ENCODE measurements around the gene SZRD1.
A peak's percentile ranks its signal among the peaks of the same experiment; 100 is the strongest.

The SZRD1 gene

DNA sequence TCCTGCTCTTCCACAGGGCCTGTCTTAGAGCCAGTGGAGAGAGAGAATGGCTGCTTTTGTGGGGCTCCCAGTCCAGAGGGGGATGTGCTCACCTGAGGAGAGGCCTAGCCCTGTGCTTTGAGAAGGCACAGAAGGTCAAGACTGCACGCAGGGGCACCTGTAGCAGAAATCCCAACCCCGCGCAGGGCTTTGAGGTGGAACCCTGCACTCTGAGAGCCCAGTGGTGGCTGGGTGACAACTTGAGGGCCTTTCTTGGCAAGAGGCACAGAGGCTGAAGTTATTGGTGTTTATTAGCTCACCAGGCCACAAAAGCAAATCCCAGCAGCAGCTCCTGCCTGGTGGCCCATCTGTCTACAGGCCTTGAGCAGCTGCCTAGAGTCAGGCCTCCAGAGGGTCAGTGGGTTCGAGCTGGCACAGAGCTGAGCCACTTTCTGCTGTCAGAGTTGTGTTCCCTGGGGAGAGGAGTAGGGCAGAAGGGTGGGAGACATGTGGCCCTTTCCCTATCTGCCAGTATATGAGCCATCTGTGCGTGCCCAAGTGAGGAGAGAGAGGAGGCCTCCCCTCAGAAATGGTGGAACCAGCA lies 31.4 kb downstream of the SZRD1 start:
- no peak for DNase-seq

DNA sequence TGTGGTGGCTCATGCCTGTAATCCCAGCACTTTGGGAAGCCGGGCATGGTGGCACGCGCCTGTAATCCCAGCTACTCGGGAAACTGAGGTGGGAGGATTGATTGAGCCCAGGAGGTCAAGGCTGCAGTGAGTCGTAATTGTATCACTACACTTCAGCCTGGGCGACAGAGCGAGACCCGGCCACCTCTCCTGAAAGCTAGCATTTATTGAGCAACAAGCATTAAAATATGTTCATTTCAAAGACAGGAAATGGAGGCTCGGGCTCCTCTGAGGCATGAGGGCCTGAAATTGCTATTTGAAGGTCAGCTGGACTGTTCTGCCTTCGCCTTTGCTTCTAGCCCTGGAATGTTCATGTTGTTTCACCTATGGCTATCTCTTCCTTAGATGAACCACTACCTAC lies 35.7 kb downstream of the SZRD1 start:
- DNase-seq = no peak

DNA sequence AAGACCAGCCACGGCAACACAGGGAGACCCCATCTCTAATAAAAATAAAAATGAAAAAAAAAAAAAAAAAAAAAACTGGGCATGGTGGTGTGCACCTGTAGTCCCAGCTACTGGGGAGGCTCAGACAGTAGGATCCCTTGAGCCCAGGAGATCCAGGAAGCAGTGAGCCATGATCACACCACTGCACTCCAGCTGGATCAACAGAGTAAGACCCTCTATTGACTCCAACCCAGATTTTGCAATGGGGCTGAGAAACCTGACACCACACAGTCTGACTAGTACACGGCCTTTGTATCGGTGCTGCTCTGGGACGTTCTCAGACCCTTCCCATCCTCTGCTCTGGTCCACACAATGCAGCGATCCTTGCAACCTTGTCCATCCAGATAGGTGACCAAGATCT lies 38.4 kb downstream of the SZRD1 start:
- DNase-seq = no peak

GRCh38 chr1:16406868-16407267 lies 39.8 kb downstream of the SZRD1 start:
- no peak for DNase-seq

DNA sequence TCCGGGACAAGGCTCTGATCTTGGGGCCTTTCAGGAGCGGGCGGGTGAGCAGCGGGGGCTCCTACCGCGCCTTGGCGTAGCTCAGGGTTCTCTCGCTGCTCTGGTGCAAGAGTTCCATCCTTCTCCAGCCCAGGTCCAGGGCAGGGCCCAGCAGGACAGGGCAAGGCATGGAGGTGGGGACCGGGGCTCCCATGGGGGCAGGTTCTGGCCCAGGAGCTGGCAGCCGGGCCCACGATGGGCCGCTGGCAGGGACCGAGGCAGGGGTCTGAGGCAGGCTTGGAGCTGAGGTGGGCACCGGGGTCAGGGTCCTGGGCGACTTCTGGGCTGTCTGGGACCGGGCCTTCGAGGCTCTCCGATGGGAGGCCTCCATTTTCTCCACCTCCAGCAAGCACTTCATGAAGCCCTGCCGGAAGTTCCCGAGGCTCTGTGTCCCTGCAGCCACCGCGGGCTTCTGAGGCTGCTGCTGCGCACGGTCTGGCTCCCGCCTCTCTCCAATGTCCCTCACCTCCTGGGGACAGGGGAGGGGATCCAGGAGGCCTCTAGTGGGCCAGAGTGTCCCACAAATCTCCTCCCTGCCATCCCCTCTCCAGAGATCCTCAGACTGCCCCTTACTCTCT lies 42.6 kb downstream of the SZRD1 start:
- DNase-seq = no peak

DNA sequence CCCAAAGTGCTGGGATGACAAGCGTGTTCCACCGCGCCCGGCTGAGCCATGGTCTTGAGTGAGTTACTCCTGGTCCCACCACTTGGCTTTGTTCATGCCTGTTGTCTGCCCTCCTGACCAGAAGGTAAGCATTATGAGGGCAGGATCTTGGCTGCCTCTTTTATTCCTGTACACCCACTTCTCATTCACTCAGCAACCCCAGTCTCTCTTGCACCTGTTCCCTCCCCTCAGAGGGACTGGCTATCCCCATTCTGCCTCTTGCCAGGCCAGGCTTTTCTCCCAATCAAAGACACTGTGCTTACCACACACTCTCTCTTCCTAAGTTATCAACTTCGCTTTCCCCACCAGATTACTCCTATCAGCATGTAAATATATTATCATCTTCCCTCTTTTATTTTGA lies 43.8 kb downstream of the SZRD1 start:
- no peak for DNase-seq

- no peak for DNase-seq
These were observed 46.1 kb downstream of the SZRD1 start for GRCh38 chr1:16413191-16413590.

GRCh38 chr1:16418823-16419425 lies 51.9 kb downstream of the SZRD1 start:
- DNase-seq = no peak

DNA sequence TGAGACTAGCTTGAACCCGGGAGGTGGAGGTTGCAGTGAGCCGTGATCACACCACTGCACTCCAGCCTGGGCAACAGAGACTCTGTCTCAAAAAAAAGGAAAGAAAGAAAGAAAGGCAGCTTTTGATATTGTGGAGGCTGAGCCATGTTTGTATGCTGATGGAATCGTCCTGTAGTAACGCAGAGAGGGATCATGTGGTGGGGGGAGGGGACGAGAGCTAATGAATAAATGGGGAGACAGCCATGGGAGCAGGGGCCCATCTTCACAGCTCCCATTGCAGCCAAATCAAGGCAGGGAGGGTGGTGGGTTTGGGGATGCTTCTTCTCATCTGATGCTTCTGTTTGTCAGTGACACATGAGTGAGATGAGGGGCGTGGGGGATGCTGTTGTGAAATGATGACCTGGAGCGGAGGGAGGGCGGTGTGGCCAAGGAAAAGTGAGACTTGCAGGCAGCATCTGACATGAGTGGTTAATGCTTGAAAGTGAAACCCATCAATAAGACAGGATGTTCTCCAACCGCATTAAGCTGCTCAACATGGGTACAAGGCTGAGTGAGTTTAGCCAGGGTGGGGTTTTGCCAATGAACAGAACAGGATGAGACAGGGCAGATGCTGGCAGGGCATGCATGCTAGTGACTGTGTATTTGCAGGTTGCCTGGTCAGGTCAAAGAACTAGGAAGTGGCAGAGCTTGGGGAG lies 53.5 kb downstream of the SZRD1 start:
- DNase-seq = no peak

- no peak for DNase-seq
These were observed 54.2 kb downstream of the SZRD1 start for GRCh38 chr1:16421201-16421600.

- DNase-seq = no peak
These were observed 55.0 kb downstream of the SZRD1 start for GRCh38 chr1:16422041-16422440.

GRCh38 chr1:16425125-16426025 lies 58.3 kb downstream of the SZRD1 start:
- DNase-seq = no peak

- no peak for DNase-seq
These were observed 63.6 kb downstream of the SZRD1 start for GRCh38 chr1:16430606-16431005.

DNA sequence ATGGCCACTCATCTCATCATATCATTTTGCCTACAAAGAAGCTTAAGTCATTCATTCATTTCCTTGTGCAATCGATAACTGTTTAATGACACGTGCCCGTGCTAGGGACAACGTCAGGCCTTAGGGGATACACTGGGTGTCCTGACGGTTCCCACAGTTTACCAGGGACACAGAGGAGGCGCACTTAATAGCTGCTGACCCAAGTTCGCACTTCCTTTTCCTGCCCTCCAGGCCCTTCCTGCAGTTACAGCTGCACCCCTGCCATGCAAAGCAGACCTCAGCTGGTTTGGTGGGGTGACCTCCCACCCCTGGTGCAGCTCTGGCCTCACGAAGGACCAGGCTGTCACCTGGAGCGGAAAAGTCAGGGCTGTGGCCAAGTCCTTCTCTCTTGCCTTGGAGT lies 66.0 kb downstream of the SZRD1 start:
- DNase-seq = no peak

DNA sequence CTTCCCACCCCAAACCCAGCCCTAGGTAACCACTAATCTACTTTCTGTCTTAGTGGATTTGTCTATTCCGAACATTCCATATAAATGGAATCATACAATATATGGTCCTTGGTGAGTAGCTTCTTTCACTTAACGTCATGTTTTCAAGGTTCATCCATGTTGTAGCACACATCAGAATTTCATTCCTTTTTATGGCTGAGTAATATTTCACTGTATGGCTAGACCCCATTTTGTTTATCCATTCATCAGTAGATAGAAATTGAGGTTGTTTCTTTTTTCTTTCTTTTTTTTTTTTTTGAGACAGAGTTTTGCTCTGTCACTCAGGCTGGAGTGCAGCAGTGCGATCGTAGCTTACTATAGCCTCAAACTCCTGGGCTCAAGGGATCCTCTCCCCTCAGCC lies 67.0 kb downstream of the SZRD1 start:
- DNase-seq = no peak

GRCh38 chr1:16434501-16434900 lies 67.5 kb downstream of the SZRD1 start:
- no peak for DNase-seq

- no peak for DNase-seq
These were observed 70.0 kb downstream of the SZRD1 start, which contains the start of gene SPATA21 for GRCh38 chr1:16436946-16437474. Gene SPATA21 (minus strand): TSS chr1:16437424. CDS start chr1:16431371, 6,053 bp downstream.

DNA sequence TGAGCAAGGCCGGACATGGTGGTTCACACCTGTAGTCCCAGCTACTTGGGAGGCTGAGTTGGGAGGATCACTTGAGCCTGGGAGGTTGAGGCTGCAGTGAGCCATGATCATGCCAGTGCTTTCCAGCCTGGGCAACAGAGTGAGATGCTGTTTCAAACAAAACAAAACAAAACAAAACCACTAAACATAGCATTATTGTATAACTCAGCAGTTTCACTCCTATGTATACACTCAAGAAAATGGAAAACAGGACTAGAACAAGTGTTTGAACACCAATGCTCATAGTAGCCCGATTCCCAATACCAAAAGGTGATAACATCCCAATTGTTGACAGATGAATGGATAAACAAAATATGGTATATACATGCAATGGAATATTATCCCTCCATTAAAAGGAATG lies 71.5 kb downstream of the SZRD1 start:
- no peak for DNase-seq

DNA sequence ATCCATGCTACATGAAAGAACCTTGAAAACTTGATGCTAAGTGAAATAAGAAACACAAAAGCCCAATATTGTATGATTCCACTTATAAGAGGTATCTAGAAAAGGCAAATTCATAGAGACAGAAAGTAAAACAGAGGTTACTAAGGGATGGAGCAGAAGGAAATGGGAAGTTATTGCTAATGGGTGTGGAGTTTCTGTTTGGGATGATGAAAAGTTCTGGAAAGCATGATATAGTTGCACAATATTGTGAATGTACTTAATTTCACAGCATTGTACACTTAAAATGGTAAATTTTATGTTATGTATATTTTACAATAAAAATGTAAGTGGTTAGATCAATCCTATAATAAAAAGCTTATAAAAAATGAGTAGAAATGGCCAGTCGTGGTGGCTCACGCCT lies 71.9 kb downstream of the SZRD1 start:
- no peak for DNase-seq

DNA sequence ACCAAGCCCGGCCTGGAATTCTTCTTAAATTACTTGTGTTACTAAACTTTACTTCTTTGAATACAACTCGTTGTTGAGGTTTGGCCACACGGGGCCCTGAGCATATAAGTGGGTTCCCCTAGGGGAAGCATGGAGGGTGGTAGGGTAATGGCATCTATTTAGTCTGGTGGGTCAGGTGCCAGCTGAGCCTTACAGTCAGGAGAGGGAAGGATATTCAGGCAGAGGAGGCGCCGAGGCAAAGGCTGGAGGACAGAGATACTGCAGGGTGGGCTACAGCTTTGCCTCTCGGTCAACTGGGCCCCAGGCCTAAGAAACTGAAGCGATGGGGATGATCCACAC lies 73.1 kb downstream of the SZRD1 start:
- no peak for DNase-seq

DNA sequence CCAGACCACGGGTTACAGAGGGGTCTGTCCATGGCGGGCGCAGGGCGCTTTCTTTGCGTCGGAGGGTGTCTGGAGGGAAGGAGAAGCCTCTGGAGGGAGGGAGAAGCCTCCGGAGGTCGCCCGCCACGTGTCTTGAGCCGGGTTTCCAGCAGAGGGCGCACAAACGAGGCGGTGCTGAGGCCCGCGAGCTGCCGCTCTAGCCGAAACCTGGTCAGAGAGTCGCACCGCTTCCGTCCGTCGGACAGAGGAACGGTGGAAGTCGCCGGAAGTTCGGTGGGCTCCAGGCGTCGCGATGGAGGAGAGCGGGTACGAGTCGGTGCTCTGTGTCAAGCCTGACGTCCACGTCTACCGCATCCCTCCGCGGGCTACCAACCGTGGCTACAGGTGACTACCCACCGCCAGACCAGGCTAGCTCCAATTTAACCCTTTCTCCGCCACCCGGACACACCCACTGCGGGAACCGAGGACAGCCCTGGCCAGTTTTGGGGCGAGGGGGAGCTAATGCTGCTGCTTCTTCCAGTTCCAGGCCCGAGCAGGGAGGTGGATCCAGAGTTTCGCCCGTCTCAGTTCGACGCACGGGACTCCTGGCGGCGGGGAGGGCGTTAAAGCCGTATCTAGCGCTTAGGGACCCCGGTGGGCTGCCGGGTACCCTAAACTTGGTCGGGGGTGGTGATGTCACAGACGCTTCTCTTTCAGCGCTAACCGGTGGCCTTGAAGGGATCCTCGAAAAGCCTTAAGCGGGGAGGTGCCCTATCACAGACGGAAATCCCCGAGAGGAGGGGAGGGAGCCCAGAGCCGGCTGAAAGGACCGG lies 73.6 kb downstream of the SZRD1 start, which contains the start of gene NECAP2:
Gene NECAP2, plus strand, starts transcription at position 255 of the 812 bp plus-strand sequence. Its CDS starts 38 bp downstream, at position 293.
- DNase-seq = peak; percentile 95

GRCh38 chr1:16441282-16441665 lies 74.2 kb downstream of the SZRD1 start:
- DNase-seq = no peak

Data from NCI-H2227 treated with DMSO at 0.1 percent for 48 hours (cell line).